Measurements from ENCODE around the gene MYH14. TPM values are rescaled to one million over a fixed set of nuclear protein-coding genes. Genes with fewer than 3 reads are reported as not detected.

Gene MYH14
- total and polyA plus RNA-seq, 2 donors (not counting 1 experiment from before 2014, with no cell fraction given) = not detected

DNA sequence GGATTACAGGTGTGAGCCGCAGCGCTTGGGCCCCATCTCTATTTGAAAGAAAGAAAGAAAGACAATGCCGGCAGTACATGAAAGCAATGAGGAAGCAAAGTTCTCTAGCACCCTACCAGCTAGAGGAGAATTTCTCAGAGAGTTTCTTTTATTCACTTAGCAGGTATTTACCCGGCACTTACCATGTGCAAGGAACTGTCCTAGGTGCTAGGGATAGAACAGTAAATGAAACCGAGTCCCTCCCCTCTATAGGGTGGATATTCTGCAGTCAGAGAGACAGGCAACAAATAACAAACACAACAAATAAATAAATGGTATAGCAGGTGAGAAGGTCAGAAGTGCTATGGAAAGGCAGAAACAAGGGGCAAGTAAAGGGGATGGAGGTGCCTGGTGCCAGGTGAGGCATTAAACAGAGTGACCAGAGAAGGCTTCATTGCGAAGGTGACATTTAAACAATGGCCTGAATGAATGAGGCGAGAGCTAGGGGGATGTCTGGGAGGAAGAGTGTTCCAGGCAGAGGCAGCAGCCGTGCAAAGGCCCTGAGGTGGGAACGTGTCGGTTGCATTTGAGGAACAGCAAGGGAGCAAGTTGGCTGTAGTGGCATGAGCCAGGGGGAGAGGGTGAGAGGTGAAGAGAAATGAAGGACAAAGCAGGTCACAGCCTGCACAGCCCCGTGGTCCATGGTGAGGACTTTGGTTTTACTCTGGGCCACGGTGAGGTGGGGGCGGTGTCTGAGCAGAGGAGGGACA lies 10.8 kb upstream of the MYH14 start:
- Histone ChIP-seq H2AFZ (ENCODE audit: low read length) (no peak overlapping the region), H3K79me2 (ENCODE audit: control insufficient read depth, insufficient read depth, low read length) (no peaks in the 10 kb centered on the region)
- DNase-seq (ENCODE audit: low read depth in 2 of 2) = no peak

DNA sequence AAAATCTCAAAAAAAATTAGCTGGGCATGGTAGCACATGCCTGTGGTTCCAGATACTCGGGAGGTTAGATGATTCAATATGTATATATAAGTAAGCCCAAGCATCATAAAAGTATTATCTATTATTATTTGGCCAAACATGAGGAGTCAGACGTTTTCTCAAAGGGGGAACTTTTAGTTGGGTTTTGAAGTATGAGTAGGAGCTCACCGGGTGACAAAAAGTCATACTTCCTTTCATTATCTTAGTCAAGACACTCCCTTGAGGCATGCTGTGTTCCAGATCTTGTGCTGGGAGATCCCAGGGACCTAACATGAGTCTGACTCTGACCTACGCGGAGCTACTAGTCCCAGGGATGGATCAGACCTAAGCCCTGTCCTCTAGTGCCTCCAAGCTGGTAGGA lies 8.2 kb upstream of the MYH14 start:
- Histone ChIP-seq H3K27ac (ENCODE audit: insufficient read depth, low read length) (no peak overlapping the region), H3K9ac (ENCODE audit: insufficient read depth, low read length) (no peak overlapping the region), H3K79me2 (ENCODE audit: control insufficient read depth, insufficient read depth, low read length) (no peaks in the 10 kb centered on the region), H4K20me1 (ENCODE audit: control insufficient read depth, extremely low read depth, insufficient read depth, low read length) (no peaks in the 10 kb centered on the region), H3K4me1 (ENCODE audit: control insufficient read depth, extremely low read depth, insufficient read depth, low read length) (no peaks in the 10 kb centered on the region), H3K27me3 (ENCODE audit: control insufficient read depth, insufficient read depth, low read length) (no peaks in the 10 kb centered on the region), H2AFZ (ENCODE audit: low read length) (no peak overlapping the region), H3K9me3 (ENCODE audit: control insufficient read depth, insufficient read depth, low read depth, low read length) (no peaks in the 10 kb centered on the region), H3K36me3 (ENCODE audit: control insufficient read depth, insufficient read depth, low read length) (no peaks in the 10 kb centered on the region), H3K4me3 (replicated peaks in 1 of 4; ENCODE audit: control extremely low read depth in 1 of 4, insufficient read depth in 1 of 4, low read depth in 3 of 4, low read length in 4 of 4) (no peak overlapping the region), H3K4me2 (ENCODE audit: extremely low read depth, insufficient read depth, low read length) (no peak overlapping the region)
- no peak for DNase-seq (ENCODE audit: low read depth in 2 of 2)
- TF ChIP-seq, protein P1, sequence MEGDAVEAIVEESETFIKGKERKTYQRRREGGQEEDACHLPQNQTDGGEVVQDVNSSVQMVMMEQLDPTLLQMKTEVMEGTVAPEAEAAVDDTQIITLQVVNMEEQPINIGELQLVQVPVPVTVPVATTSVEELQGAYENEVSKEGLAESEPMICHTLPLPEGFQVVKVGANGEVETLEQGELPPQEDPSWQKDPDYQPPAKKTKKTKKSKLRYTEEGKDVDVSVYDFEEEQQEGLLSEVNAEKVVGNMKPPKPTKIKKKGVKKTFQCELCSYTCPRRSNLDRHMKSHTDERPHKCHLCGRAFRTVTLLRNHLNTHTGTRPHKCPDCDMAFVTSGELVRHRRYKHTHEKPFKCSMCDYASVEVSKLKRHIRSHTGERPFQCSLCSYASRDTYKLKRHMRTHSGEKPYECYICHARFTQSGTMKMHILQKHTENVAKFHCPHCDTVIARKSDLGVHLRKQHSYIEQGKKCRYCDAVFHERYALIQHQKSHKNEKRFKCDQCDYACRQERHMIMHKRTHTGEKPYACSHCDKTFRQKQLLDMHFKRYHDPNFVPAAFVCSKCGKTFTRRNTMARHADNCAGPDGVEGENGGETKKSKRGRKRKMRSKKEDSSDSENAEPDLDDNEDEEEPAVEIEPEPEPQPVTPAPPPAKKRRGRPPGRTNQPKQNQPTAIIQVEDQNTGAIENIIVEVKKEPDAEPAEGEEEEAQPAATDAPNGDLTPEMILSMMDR (conservative IDR thresholded peaks at IDR 0.05 in 1 of 2, IDR thresholded peaks at IDR 0.05 in 1 of 2; ENCODE audit: low read depth in 1 of 2, low read length in 2 of 2) = no peak
- TF ChIP-seq EZH2 (IDR thresholded peaks at IDR 0.05; ENCODE audit: low read length, missing control alignments) = no peak

More for the DNA sequence above, 10.8 kb upstream of the MYH14 start:
- Histone ChIP-seq H3K27ac (ENCODE audit: insufficient read depth, low read length) (no peak overlapping the region), H3K4me3 (replicated peaks in 1 of 4; ENCODE audit: control extremely low read depth in 1 of 4, insufficient read depth in 1 of 4, low read depth in 3 of 4, low read length in 4 of 4) (no peak overlapping the region), H4K20me1 (ENCODE audit: control insufficient read depth, extremely low read depth, insufficient read depth, low read length) (no peaks in the 10 kb centered on the region), H3K9ac (ENCODE audit: insufficient read depth, low read length) (no peak overlapping the region), H3K4me2 (ENCODE audit: extremely low read depth, insufficient read depth, low read length) (no peak overlapping the region), H3K27me3 (ENCODE audit: control insufficient read depth, insufficient read depth, low read length) (no peaks in the 10 kb centered on the region), H3K36me3 (ENCODE audit: control insufficient read depth, insufficient read depth, low read length) (no peaks in the 10 kb centered on the region), H3K4me1 (ENCODE audit: control insufficient read depth, extremely low read depth, insufficient read depth, low read length) (no peaks in the 10 kb centered on the region), H3K9me3 (ENCODE audit: control insufficient read depth, insufficient read depth, low read depth, low read length) (no peaks in the 10 kb centered on the region)
- TF ChIP-seq EZH2 (IDR thresholded peaks at IDR 0.05; ENCODE audit: low read length, missing control alignments) = no peak
- TF ChIP-seq, protein P1 (conservative IDR thresholded peaks at IDR 0.05 in 1 of 2, IDR thresholded peaks at IDR 0.05 in 1 of 2; ENCODE audit: low read depth in 1 of 2, low read length in 2 of 2) = no peak

DNA sequence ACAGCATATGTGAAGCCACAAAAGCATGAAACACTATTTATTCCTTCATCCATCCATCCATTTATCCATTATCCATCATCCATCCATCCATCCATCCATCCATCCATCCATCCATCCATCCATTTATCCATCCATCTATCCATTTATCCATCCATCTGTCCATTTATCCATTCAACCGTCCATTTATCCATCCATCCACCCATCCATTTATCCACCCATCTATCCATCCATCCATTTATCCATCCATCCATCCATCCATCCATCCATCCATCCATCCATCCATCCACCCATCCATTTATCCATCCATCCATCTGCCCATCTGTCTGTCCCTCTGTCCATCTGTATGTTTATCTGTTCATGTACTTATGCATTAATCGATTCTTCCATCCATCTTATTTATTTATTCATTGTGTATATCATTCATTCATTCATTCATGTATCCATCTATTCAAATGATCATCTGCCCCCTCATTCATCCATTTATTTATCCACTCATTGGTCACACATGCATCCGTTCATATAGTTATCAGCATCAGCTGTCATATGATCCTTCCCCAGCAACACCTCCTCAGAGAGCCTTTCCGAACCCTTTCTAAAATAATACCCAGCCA lies 7.0 kb upstream of the MYH14 start:
- TF ChIP-seq EZH2 (IDR thresholded peaks at IDR 0.05; ENCODE audit: low read length, missing control alignments) = no peak
- TF ChIP-seq, protein P1 (conservative IDR thresholded peaks at IDR 0.05 in 1 of 2, IDR thresholded peaks at IDR 0.05 in 1 of 2; ENCODE audit: low read depth in 1 of 2, low read length in 2 of 2) = no peak

More for the DNA sequence above, 7.0 kb upstream of the MYH14 start:
- H2AFZ ChIP-seq (ENCODE audit: low read length) = no peak overlapping the region
- no peaks in the 10 kb centered on the region for H3K79me2 ChIP-seq (ENCODE audit: control insufficient read depth, insufficient read depth, low read length)
- no peak overlapping the region for H3K4me2 ChIP-seq (ENCODE audit: extremely low read depth, insufficient read depth, low read length)
- no peak overlapping the region for H3K27ac ChIP-seq (ENCODE audit: insufficient read depth, low read length)
- no peaks in the 10 kb centered on the region for H3K36me3 ChIP-seq (ENCODE audit: control insufficient read depth, insufficient read depth, low read length)
- DNase-seq (ENCODE audit: low read depth in 2 of 2) = no peak
- no peak overlapping the region for H3K9ac ChIP-seq (ENCODE audit: insufficient read depth, low read length)
- no peaks in the 10 kb centered on the region for H4K20me1 ChIP-seq (ENCODE audit: control insufficient read depth, extremely low read depth, insufficient read depth, low read length)
- H3K4me1 ChIP-seq (ENCODE audit: control insufficient read depth, extremely low read depth, insufficient read depth, low read length) = no peaks in the 10 kb centered on the region
- no peak overlapping the region for H3K4me3 ChIP-seq (replicated peaks in 1 of 4; ENCODE audit: control extremely low read depth in 1 of 4, insufficient read depth in 1 of 4, low read depth in 3 of 4, low read length in 4 of 4)
- no peaks in the 10 kb centered on the region for H3K9me3 ChIP-seq (ENCODE audit: control insufficient read depth, insufficient read depth, low read depth, low read length)
- H3K27me3 ChIP-seq (ENCODE audit: control insufficient read depth, insufficient read depth, low read length) = no peaks in the 10 kb centered on the region
